Upper lobe of right lung (tissue), 1 donor: Measurements from ENCODE around the gene CELSR1. TPM values are rescaled to one million over a fixed set of nuclear protein-coding genes. Genes with fewer than 3 reads are reported as not detected.

Source experiments
- ATAC-seq: fragments of 200-7000 bp; cut with Tn5 transposase; one replicate; pipeline ENCODE4 v1.9.1; 2020; ENCODE audit warnings: mild to moderate bottlenecking, moderate library complexity
- DNase-seq: peaks from one replicate; pipeline ENCODE4 v3.0.0-alpha.2; 2020
- H3K27ac ChIP-seq: fragments of 200-600 bp; one replicate; pipeline ENCODE4 v1.8.0; 2022
- H3K27me3 ChIP-seq: fragments of 200-600 bp; one replicate; pipeline ENCODE4 v1.8.0; 2022; ENCODE audit warnings: mild to moderate bottlenecking
- H3K36me3 ChIP-seq: fragments of 200-600 bp; one replicate; pipeline ENCODE4 v1.8.0; 2022
- H3K4me1 ChIP-seq: fragments of 200-600 bp; one replicate; pipeline ENCODE4 v1.8.0; 2022
- H3K4me3 ChIP-seq: fragments of 200-600 bp; one replicate; pipeline ENCODE4 v1.8.0; 2022; ENCODE audit warnings: mild to moderate bottlenecking
- H3K9me3 ChIP-seq: fragments of 200-600 bp; one replicate; pipeline ENCODE4 v1.8.0; 2022
- CTCF ChIP-seq: fragments of 200-600 bp; IDR thresholded peaks from one replicate; pipeline ENCODE4 v1.8.0; 2022; ENCODE audit warnings: antibody characterized with exemption
- intact Hi-C: fragments of 100-400 bp; cut with DNase I; formaldehyde crosslinking; loops from one replicate; pipeline ENCODE4 v1.11.0; 2022
- total RNA-seq: library from RNA; stranded (reverse); fragmentation: NEBNext Ultra II Directional; extraction: Animal tissue kit (Norgen Biotek cat#: 25700); gene quantifications from one replicate; pipeline ENCODE4 v1.2.1, GENCODE V29; 2021
- donor health status: DM: no; HTN: yes; CAD: no; lungs with severe emphysema.

The CELSR1 gene
- total RNA-seq, 1 donor from 2014 or later, result 53.5 TPM

- no peak for DNase-seq
- TF ChIP-seq CTCF, result no peak
- H3K4me1 ChIP-seq, result no peaks in the 10 kb centered on the region
- no peaks in the 10 kb centered on the region for H3K9me3 ChIP-seq
- no peaks in the 10 kb centered on the region for H3K36me3 ChIP-seq
- intact Hi-C loops, result no loop called here
- ATAC-seq, result no peak
- H3K27ac ChIP-seq, result no peak overlapping the region
- H3K4me3 ChIP-seq, result no peak overlapping the region
- H3K27me3 ChIP-seq, result no peaks in the 10 kb centered on the region
Measured at GRCh38 chr22:46409631-46410210, 127.7 kb downstream of the CELSR1 start.

- no peaks in the 10 kb centered on the region for H3K36me3 ChIP-seq
- H3K9me3 ChIP-seq, result no peaks in the 10 kb centered on the region
- intact Hi-C loops, result no loop called here
- TF ChIP-seq CTCF, result no peak
- DNase-seq, result no peak
- ATAC-seq, result no peak
- H3K27me3 ChIP-seq, result no peaks in the 10 kb centered on the region
- H3K4me3 ChIP-seq, result no peak overlapping the region
- no peak overlapping the region for H3K27ac ChIP-seq
- no peaks in the 10 kb centered on the region for H3K4me1 ChIP-seq
Measured at GRCh38 chr22:46408568-46409506, 128.6 kb downstream of the CELSR1 start.

GRCh38 chr22:46407748-46408147, 129.7 kb downstream of the CELSR1 start:
- no peak for TF ChIP-seq CTCF
- no peaks in the 10 kb centered on the region for H3K4me1 ChIP-seq
- no peak overlapping the region for H3K27ac ChIP-seq
- no peak for DNase-seq
- H3K9me3 ChIP-seq, result no peaks in the 10 kb centered on the region
- intact Hi-C loops, result no loop called here
- ATAC-seq, result no peak
- no peak overlapping the region for H3K4me3 ChIP-seq
- H3K36me3 ChIP-seq, result no peaks in the 10 kb centered on the region
- H3K27me3 ChIP-seq, result no peaks in the 10 kb centered on the region

- H3K9me3 ChIP-seq, result no peaks in the 10 kb centered on the region
- H3K27me3 ChIP-seq, result no peaks in the 10 kb centered on the region
- no peaks in the 10 kb centered on the region for H3K4me1 ChIP-seq
- no peak for ATAC-seq
- intact Hi-C loops, result no loop called here
- no peaks in the 10 kb centered on the region for H3K36me3 ChIP-seq
- no peak overlapping the region for H3K4me3 ChIP-seq
- no peak for TF ChIP-seq CTCF
- no peak overlapping the region for H3K27ac ChIP-seq
- no peak for DNase-seq
Measured at GRCh38 chr22:46406791-46407190, 130.6 kb downstream of the CELSR1 start.

GRCh38 chr22:46406349-46406748, 131.1 kb downstream of the CELSR1 start:
- no peaks in the 10 kb centered on the region for H3K27me3 ChIP-seq
- no peak for TF ChIP-seq CTCF
- H3K4me1 ChIP-seq, result no peaks in the 10 kb centered on the region
- H3K27ac ChIP-seq, result no peak overlapping the region
- ATAC-seq (no peak), DNase-seq (no peak)
- intact Hi-C loops, result no loop called here
- no peaks in the 10 kb centered on the region for H3K9me3 ChIP-seq
- H3K4me3 ChIP-seq, result no peak overlapping the region
- no peaks in the 10 kb centered on the region for H3K36me3 ChIP-seq
